ENCODE results near the gene PRKCB.

- TF ChIP-seq, protein P1, sequence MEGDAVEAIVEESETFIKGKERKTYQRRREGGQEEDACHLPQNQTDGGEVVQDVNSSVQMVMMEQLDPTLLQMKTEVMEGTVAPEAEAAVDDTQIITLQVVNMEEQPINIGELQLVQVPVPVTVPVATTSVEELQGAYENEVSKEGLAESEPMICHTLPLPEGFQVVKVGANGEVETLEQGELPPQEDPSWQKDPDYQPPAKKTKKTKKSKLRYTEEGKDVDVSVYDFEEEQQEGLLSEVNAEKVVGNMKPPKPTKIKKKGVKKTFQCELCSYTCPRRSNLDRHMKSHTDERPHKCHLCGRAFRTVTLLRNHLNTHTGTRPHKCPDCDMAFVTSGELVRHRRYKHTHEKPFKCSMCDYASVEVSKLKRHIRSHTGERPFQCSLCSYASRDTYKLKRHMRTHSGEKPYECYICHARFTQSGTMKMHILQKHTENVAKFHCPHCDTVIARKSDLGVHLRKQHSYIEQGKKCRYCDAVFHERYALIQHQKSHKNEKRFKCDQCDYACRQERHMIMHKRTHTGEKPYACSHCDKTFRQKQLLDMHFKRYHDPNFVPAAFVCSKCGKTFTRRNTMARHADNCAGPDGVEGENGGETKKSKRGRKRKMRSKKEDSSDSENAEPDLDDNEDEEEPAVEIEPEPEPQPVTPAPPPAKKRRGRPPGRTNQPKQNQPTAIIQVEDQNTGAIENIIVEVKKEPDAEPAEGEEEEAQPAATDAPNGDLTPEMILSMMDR (conservative IDR thresholded peaks at IDR 0.05 in 1 of 2, IDR thresholded peaks at IDR 0.05 in 1 of 2; ENCODE audit: low read depth in 1 of 2, low read length in 2 of 2): no peak
- TF ChIP-seq EZH2 (IDR thresholded peaks at IDR 0.05; ENCODE audit: low read length, missing control alignments): no peak
Observed at GRCh38 chr16:24135624-24136565, 300.1 kb downstream of the PRKCB start.
